Activated naive CD8-positive, alpha-beta T cell (primary cell): ENCODE measurements around the gene SALL3.

Experiments
- H3K27ac Mint-ChIP-seq: one replicate; pipeline ENCODE4 v1.8.0; 2021; ENCODE audit warnings: mixed read lengths
- H3K27me3 Mint-ChIP-seq: one replicate; pipeline ENCODE4 v1.8.0; 2021; ENCODE audit warnings: mixed read lengths
- H3K36me3 Mint-ChIP-seq: one replicate; pipeline ENCODE4 v1.8.0; 2021; ENCODE audit warnings: mixed read lengths
- H3K4me1 Mint-ChIP-seq: one replicate; pipeline ENCODE4 v1.8.0; 2021; ENCODE audit warnings: low read depth, mixed read lengths
- H3K4me3 Mint-ChIP-seq: one replicate; pipeline ENCODE4 v1.8.0; 2021; ENCODE audit warnings: mild to moderate bottlenecking, mixed read lengths
- H3K9me3 Mint-ChIP-seq: one replicate; pipeline ENCODE4 v1.8.0; 2021; ENCODE audit warnings: low read depth, mixed read lengths

The SALL3 gene

DNA sequence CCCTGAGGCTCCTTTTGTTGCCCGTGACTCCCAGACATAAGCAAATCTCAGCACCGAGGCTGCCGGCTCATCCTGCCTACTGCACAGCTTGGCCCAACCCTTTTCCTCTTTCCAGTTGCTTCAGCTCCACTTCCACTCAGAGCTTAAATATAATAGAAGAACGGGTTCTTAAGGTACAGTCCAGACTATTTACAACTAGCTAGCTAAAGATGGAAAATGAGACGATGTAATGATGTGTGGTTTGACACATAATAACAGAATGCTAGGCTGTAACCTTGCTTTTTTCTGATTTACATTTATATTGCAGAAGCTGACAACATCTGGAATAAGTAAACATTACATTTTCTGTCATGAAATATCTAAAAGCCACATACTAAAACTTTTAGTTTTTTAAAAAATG is 62.7 kb downstream of the SALL3 start:
- no peaks in the 10 kb centered on the region for H3K9me3 Mint-ChIP-seq

DNA sequence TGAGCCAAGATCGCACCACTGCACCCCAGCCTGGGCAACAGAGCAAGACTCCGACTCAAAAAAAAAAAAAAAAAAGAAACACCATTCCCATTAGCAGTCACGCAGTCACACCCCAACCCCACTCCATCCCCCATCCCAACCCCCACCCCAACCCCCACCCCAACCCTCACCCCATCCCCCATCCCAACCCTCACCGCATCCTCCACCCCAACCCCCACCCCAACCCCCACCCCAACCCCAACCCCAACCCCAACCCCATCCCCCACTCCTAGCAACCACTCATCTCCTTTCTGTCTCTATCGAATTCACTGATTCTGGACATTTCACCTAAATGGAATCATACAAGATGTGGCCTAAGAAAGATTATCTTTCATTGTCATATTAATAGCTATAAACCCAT is 63.7 kb downstream of the SALL3 start:
- Mint-ChIP-seq H3K27me3 (no peaks in the 10 kb centered on the region), H3K9me3 (no peaks in the 10 kb centered on the region), H3K4me1 (no peaks in the 10 kb centered on the region), H3K27ac (no peak overlapping the region), H3K4me3 (no peak overlapping the region), H3K36me3 (no peaks in the 10 kb centered on the region)

More for the DNA sequence above, 62.7 kb downstream of the SALL3 start:
- Mint-ChIP-seq H3K27me3 (no peaks in the 10 kb centered on the region), H3K36me3 (no peaks in the 10 kb centered on the region), H3K27ac (no peak overlapping the region), H3K4me3 (no peak overlapping the region), H3K4me1 (no peaks in the 10 kb centered on the region)

DNA sequence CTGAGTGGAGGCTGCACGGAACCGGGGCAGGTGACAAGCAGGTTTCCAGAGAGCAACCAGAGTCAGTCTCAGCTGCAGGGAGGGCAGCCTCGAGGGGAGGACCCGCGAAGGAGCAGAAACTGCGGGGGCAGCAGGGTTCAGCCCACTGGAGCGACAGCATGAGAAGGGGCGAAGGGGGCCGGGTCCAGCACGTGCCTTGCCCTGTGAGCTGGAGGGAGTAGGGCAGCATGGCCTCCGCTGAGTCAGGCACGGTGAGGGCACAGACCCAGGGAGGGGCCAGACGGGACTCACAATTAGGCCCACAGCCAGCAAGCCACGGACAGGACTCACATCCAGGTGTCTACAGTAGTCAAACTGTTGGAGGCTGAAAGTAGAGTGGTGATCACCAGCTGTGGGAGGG is 66.9 kb downstream of the SALL3 start:
- no peaks in the 10 kb centered on the region for H3K4me1 Mint-ChIP-seq
- no peaks in the 10 kb centered on the region for H3K27me3 Mint-ChIP-seq
- no peaks in the 10 kb centered on the region for H3K9me3 Mint-ChIP-seq
- no peak overlapping the region for H3K4me3 Mint-ChIP-seq
- no peaks in the 10 kb centered on the region for H3K36me3 Mint-ChIP-seq
- H3K27ac Mint-ChIP-seq: no peak overlapping the region

DNA sequence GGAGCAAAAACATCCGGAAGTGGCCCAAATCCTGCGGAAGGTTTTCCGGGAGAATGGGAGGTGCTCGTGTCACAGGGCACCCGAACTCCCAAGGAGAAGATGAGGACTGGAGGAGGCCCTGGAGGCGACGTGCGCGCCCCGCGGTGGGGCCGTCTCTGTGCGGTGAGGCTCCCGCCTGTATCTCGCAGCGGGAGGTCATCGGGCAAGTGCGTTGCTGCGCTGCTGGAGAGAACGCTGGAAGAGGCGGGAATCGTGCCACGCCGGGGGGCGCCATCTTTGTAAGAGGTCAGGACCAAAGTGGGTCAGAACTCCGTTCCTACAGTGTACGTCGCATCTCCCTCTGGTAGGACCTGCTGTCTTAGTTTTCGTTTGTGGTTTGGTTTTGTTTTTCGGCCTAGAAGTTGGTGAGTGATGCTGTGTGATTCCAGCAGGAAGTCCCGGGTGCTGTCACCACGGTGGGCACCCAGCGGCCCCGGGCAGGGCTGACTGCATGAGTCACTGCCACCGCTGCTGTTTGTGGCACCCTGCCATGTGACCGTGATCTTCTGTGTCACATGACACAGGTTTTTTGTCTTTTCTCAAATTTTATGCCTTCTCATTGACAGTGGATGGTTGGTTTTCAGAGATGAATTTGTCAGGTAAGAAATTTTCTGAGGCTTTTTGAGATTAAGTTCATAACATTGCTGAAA is 68.1 kb downstream of the SALL3 start:
- H3K36me3 Mint-ChIP-seq: no peaks in the 10 kb centered on the region
- no peaks in the 10 kb centered on the region for H3K4me1 Mint-ChIP-seq
- H3K27ac Mint-ChIP-seq: no peak overlapping the region
- no peak overlapping the region for H3K4me3 Mint-ChIP-seq
- no peaks in the 10 kb centered on the region for H3K27me3 Mint-ChIP-seq
- H3K9me3 Mint-ChIP-seq: no peaks in the 10 kb centered on the region

DNA sequence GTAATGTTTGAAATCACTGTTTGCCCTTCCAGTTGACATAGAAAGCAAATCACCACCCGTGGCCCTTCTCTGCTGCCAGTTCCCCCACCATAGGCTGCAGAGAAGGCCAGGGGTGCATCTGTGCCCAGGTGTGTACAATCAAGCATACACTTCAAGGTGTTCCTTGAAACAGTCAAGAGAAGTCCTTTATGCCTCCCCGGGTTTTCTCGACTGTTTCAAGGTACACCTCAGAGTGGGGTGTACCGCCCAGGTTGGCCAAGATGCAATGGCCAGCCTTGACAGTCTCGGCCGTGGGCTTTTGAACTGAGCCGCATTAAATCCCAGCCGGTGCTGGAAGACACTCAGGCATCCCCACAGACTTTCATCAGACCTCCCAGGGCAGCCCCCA is 68.6 kb downstream of the SALL3 start:
- no peak overlapping the region for H3K4me3 Mint-ChIP-seq
- H3K9me3 Mint-ChIP-seq: no peaks in the 10 kb centered on the region
- H3K27me3 Mint-ChIP-seq: no peaks in the 10 kb centered on the region
- H3K4me1 Mint-ChIP-seq: no peaks in the 10 kb centered on the region
- no peak overlapping the region for H3K27ac Mint-ChIP-seq
- no peaks in the 10 kb centered on the region for H3K36me3 Mint-ChIP-seq

DNA sequence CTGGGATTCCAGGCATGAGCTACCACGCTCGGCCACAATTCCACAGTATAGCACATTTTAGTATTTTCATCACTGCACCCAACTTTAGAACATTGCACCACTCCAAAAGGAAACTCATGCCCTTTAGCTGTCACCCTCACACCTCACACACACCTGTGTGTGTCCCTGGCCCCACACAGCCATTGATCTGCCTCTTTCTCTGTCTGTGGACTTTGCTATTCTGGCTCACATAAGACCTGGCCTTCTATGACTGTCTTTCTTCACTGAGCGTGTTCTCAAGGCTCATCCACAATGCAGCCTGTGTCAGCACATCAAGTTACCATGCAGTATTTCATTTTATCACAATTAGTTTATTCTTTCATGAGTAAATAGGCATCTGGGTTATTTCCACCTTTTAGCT is 69.9 kb downstream of the SALL3 start:
- no peak overlapping the region for H3K4me3 Mint-ChIP-seq
- no peaks in the 10 kb centered on the region for H3K36me3 Mint-ChIP-seq

More for the DNA sequence above, 69.9 kb downstream of the SALL3 start:
- no peaks in the 10 kb centered on the region for H3K9me3 Mint-ChIP-seq
- no peak overlapping the region for H3K27ac Mint-ChIP-seq
- H3K27me3 Mint-ChIP-seq: no peaks in the 10 kb centered on the region
- H3K4me1 Mint-ChIP-seq: no peaks in the 10 kb centered on the region
